NCI-H748 (cell line): ENCODE measurements around the gene CYGB.

Source experiments
- DNase-seq: peaks from one replicate; lab custom pipeline; 2025; ENCODE audit not compliant: unreplicated experiment; lab: John Stamatoyannopoulos, UW

CYGB gene

GRCh38 chr17:76484228-76484725, 53.2 kb downstream of the CYGB start:
- DNase-seq, result no peak

GRCh38 chr17:76481071-76481655, 56.3 kb downstream of the CYGB start:
- DNase-seq, result no peak

- no peak for DNase-seq
These were observed 56.9 kb downstream of the CYGB start for GRCh38 chr17:76480632-76481031.

GRCh38 chr17:76479515-76480060, 57.9 kb downstream of the CYGB start:
- no peak for DNase-seq

DNA sequence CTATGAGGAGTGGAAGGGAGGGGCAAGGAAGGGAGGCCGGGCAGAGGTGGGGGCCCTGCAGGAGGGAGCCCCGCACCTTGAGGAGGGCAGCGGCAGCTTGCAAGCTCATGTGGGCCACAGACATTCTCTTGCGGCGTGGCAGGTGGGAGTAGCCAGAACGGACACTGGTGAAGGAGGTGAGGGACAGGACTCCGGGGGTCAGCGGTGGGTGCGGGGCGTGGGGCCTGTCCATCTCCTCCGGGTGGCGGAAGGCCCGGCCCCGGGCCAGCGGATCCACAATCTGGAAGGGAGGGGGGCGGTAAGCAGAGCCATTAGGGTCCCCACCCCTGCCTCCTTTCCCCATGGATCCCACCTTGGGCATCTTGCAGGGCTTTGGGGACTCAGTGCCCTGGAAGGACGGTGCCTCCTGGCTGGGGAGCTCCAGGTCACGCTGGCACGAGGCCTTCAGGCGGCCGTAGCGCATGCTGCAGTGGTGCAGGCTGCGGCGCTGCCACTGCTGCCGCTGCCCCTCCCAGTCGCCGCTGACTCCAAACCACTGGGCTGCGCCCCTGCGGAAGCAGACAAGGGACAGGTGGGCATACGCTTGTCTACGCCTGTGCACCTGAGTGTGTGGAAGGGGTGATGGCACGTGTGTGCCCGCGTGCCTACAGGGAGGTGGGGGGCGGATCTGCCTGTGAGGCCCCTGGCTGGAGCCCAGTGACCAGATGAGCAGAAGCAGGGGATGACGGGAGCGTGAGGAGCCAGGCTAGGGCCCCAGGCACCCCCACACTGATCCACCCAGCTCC, 58.6 kb downstream of the CYGB start:
- no peak for DNase-seq

- DNase-seq, result no peak
These were observed 59.4 kb downstream of the CYGB start for GRCh38 chr17:76478097-76478496.

- DNase-seq, result no peak
These were observed 59.9 kb downstream of the CYGB start for GRCh38 chr17:76477576-76477975.
